ENCODE results near the gene NOTCH1.

Gene NOTCH1

DNA sequence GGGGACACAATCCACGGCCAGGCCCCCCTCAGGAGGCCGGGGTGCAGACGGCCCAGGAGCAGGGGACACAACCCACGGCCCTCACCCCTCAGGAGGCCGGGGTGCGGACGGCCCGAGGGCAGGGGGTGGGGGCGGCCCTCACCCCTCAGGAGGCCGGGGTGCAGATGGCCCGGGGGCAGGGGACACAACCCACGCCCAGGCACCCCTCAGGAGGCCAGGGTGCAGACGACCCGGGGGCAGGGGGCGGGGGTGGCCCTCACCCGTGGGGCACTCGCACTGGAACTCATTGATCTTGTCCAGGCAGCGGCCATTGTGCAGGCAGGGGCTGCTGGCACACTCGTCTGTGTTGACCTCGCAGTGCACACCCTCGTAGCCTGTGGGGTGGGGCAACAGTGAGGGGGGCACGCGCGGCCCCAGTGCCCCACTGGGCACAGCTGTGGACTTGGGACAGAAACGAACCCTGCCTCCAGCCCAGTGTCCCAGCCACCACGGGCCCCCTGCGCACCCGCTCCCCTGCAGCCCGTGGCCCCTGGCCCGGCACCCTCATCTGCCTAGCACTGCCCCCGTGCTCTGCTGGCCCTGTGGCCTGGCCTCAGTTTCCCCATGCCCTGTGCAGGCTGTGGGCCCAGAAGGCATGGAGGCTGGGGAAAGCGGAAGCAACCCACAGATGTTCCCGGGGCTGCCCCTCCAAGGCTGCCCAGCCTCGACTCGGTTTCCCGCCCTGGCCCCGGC is 28.7 kb downstream of the NOTCH1 start:
- DNase-seq (ENCODE audit: low read depth) = no peak

- DNase-seq (ENCODE audit: low read depth) = no peak
These were observed 29.6 kb downstream of the NOTCH1 start for GRCh38 chr9:136516191-136516654.

DNA sequence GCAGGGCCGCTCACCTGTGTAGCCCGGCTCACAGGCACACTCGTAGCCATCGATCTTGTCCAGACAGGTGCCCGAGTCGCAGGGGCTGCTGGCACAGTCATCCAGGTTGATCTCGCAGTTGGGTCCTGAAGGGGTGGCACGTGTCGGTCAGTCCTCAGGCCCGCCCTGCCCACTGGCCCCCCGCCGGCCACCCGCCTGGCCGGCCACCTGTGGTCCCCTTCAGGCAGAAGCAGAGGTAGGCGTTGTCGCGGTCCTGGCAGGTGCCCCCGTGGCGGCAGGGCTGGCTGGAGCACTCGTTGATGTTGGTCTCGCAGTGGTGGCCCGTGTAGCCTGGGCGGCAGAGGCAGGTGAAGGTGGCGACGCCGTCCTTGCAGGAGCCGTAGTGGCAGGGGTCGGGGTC is 30.6 kb downstream of the NOTCH1 start:
- no peak for DNase-seq (ENCODE audit: low read depth)

DNA sequence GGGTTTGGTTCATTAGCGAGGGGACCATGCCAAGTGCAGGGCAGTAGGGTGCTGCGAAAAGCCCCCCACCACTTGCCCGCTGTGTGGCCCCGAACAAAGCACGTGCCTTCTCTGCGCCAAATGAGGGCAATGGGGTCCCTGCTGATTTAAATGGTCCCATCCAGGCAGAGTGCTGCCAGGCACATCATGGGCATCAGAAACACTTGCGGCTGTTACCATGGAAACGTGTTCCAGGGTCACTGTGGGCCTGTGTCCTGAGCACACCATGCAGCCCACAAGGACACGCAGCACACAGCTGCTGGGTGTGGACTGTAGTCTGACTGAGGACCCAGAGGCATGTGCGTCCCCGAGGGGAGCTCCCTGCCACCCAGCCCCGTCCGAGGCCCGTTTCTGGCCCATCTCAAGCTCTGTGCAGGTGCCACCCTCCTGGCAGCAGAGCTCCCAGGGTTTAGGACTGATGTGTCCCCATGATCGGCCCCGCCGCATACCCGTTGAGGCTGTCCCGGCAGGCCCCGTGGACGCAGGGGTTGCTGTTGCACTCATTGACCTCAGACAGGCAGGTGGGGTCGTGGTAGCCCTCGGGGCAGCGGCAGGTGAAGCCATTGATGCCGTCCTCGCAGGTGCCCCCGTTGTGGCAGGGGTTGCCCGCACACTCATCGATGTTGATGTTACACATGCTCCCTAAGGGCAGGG is 31.7 kb downstream of the NOTCH1 start:
- DNase-seq (ENCODE audit: low read depth) = no peak

GRCh38 chr9:136513191-136513590 is 32.7 kb downstream of the NOTCH1 start:
- no peak for DNase-seq (ENCODE audit: low read depth)

GRCh38 chr9:136512651-136513071 is 33.2 kb downstream of the NOTCH1 start:
- peak; percentile 25 for DNase-seq (ENCODE audit: low read depth)

GRCh38 chr9:136511670-136512592 is 33.9 kb downstream of the NOTCH1 start:
- no peak for DNase-seq (ENCODE audit: low read depth)

- no peak for DNase-seq (ENCODE audit: low read depth)
These were observed 34.6 kb downstream of the NOTCH1 start for GRCh38 chr9:136511144-136511669.

DNA sequence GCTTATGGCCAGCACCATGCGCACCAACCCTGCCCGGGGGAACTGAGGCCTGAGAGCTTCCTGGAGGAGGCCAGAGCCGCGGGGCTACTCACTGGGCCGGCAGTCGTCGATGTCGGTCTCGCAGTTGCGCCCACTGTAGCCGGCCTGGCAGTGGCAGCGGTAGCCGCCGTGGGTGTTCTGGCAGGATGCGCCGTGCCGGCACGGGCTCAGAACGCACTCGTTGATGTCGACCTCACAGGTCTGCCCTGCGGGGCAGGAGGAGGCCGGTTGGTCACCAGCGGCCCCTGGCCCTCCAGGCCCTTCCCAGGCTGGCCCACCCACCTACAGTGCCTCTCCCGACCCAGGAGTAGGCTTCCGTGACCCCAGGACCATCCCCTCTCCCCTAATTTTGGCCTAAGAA is 35.3 kb downstream of the NOTCH1 start:
- DNase-seq (ENCODE audit: low read depth) = no peak

GRCh38 chr9:136509549-136509948 is 36.3 kb downstream of the NOTCH1 start:
- DNase-seq (ENCODE audit: low read depth) = no peak

DNA sequence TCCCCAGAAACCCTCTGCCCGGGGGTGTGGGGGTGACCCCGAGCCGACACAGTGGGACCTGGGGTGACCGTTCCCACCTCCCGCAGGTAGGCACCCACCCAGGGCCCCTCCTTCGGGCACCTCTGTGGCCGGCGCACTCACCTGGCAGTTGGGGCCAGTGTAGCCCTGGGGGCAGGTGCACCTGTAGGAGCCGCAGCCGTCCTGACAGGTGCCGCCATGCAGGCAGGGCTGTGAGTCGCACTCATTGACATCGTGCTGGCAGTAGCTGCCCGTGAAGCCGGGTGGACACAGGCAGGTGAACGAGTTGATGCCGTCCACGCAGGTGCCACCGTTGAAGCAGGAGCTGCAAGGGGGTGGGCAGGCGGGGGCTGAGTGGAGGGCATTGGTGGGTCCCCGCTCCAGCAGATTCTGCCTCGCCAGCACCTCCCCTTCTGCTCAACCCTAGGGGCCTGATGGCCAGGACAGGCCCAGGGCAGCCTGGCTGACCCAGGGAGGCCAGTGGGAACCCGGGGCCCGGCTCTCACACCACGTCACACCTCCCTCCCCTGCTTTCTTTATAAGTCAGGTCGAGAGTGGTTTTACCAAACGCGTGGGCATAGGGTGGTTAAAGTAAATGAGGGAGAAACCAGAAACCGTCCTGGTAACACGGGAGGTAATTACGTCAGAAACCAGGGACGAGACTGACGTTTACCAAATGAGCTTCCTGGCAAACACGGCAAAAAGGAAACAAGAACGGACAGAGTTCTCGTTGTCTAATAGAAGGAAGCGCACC is 36.9 kb downstream of the NOTCH1 start:
- DNase-seq (ENCODE audit: low read depth) = no peak

DNA sequence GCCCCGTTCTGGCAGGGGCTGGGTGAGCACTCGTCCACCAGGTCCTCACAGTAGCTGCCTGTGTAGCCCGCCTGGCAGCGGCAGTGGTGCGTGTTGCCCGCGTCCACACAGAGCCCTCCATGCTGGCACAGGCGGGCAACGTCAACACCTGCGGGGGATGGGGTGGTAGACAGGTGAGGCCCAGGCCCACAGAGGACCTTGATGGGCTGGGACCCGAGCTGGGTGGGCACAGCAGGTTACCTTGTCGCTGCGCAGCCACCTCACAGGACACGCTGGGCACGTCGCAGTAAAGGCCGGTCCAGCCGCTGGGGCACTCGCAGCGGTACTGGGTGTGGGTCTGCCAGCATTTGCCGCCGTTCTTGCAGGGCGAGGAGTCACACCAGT is 37.9 kb downstream of the NOTCH1 start:
- no peak for DNase-seq (ENCODE audit: low read depth)

- no peak for DNase-seq (ENCODE audit: low read depth)
These were observed 38.4 kb downstream of the NOTCH1 start for GRCh38 chr9:136507221-136507991.

GRCh38 chr9:136506425-136506824 is 39.4 kb downstream of the NOTCH1 start:
- DNase-seq (ENCODE audit: low read depth) = no peak

- no peak for DNase-seq (ENCODE audit: low read depth)
These were observed 40.1 kb downstream of the NOTCH1 start for GRCh38 chr9:136505406-136506403.

DNA sequence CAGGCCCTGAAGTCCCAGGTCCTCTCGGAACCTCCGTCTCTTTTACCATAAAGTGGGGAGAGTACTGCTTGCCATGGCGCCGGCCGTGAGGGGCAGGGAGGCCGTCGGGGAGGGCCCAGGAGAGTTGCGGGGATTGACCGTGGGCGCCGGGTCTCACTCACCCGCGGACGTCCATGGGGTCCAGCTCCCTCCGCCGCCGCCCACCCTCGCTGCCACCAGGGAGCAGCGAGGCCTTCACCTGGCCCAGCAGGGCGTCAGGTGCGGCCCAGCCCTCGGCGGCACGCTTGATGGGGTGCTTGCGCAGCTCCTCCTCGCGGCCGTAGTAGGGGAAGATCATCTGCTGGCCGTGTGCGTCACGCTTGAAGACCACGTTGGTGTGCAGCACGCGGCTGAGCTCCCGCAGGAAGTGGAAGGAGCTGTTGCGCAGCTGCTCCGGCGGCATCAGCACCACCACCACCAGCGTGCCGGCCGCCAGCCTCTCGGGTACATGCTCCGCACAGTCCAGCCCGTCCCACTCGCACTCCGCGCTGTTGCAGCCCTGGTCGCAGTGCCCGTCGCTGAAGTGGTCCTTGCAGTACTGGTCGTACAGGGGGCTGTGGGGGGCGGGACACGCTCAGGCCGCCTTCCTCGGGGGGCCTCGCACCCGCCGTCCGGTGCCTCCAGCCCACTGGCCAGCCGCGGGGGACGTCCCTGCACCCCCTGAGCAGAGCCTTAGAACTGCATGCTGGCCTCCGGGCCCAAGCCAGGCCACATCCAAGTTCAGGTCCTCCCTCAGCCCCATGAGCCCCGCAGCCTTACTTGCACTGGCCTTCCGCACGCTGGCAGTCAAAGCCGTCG is 41.1 kb downstream of the NOTCH1 start:
- DNase-seq (ENCODE audit: low read depth) = no peak

- no peak for DNase-seq (ENCODE audit: low read depth)
These were observed 42.8 kb downstream of the NOTCH1 start for GRCh38 chr9:136502940-136503550.

- DNase-seq (ENCODE audit: low read depth) = no peak
These were observed 43.7 kb downstream of the NOTCH1 start for GRCh38 chr9:136502196-136502595.

Measured in stimulated activated CD8-positive, alpha-beta memory T cell treated with anti-CD3 and anti-CD28 coated beads, Interleukin-15, amount 100 ng/mL, for 24 hours (primary cell).